GM12874 (cell line): Measurements from ENCODE around the gene NANOS2.

Source experiments
- TF ChIP-seq, protein P1 (sequence below): IDR thresholded peaks from 2 replicates; pipeline ENCODE4 v1.5.1; 2011; ENCODE audit warnings: low read depth, mild to moderate bottlenecking, control low read depth, low read length, moderate library complexity; ENCODE audit not compliant: insufficient read depth

NANOS2 gene

DNA sequence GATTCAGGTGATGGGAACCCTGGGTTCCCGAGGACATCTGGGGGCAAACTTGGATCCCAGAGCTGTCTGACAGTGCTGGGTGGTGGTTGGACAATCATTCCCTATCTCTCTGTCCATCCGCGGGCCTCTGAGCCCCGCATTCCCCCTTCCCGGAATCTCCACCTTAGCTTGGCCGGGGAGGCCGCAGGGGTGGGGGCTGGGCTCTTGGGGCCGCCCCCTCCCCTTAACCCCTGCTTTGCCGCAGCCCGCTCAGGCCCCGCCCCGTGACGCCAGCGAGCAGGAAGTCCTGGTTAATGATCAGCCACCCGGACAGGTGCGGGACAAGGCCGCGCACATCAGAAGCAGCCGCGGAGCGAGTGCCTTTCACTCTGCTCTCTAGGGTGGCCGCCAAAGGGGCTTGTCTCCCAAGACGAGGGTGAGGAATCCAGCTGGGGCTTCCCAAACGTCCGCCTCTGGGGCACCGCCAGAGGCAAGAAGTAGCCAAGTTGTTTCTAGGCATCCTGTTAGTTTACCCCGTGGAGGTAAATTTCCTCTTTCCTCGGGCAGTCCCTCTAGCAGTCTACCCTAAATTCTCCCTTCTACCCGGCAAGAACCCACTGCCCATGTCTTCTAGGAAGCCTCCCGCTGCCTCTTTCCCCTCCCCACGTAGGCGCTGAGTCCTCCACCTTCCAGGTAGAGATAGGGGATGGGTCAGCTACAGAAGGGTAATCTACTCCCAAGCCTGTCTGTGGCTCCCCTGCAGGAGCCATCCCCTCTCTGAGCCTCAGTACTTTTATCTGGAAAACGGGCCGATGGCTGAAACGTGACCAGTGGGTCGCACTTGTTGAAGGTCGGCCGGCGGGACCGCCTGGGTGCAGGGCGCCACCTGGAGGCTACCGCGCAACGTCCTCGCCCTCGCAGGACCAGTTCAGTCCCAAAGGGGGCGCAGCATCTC, 31.7 kb downstream of the NANOS2 start:
- TF ChIP-seq, protein P1, sequence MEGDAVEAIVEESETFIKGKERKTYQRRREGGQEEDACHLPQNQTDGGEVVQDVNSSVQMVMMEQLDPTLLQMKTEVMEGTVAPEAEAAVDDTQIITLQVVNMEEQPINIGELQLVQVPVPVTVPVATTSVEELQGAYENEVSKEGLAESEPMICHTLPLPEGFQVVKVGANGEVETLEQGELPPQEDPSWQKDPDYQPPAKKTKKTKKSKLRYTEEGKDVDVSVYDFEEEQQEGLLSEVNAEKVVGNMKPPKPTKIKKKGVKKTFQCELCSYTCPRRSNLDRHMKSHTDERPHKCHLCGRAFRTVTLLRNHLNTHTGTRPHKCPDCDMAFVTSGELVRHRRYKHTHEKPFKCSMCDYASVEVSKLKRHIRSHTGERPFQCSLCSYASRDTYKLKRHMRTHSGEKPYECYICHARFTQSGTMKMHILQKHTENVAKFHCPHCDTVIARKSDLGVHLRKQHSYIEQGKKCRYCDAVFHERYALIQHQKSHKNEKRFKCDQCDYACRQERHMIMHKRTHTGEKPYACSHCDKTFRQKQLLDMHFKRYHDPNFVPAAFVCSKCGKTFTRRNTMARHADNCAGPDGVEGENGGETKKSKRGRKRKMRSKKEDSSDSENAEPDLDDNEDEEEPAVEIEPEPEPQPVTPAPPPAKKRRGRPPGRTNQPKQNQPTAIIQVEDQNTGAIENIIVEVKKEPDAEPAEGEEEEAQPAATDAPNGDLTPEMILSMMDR: peak; percentile 100

GRCh38 chr19:45881909-45882528, 32.6 kb downstream of the NANOS2 start:
- TF ChIP-seq, protein P1: no peak

GRCh38 chr19:45881082-45881908, 33.3 kb downstream of the NANOS2 start:
- TF ChIP-seq, protein P1: no peak

GRCh38 chr19:45879971-45880370, 34.6 kb downstream of the NANOS2 start:
- TF ChIP-seq, protein P1: no peak

GRCh38 chr19:45879055-45879454, 35.5 kb downstream of the NANOS2 start:
- TF ChIP-seq, protein P1: no peak

DNA sequence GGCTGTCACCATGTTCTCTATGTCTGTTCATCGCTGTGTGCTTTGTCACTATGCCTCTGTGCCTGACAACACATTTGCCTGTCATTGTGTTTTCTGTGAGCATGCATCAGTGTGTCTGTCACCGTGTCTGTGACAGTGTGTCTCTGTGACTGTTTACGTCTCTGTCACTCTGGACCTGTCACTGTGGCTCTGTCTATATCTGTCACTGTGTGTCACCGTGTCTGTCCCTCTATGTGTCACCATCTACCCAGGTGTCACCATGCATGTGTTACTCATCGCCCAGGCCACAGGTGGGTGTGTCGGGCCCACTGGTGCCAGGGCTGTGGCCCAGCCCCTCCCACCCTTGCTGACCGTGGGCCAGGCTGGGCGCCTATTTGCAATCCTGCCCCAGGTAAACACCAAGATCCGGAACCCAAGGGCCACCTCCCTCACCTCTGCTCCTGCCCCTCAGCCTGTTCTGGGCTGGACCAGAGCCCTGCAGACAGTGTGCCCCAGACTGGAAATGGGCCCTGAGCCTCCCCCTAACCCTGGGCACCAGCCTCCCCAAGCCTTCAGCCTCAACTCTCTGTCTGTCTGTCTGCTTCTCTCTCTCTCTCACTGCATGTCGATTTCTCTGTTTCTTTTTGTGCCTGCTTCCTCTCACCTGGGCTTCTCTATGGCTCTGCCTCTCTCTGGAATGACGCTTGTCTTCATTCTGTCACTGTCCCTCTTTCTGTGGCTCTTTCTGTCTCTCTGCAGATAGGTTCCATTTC, 36.4 kb downstream of the NANOS2 start:
- TF ChIP-seq, protein P1: no peak
